GM12878 (cell line): Measurements from ENCODE around the gene MDGA2. TPM values are rescaled to one million over a fixed set of nuclear protein-coding genes. Genes with fewer than 3 reads are reported as not detected.

Source experiments
- ATAC-seq: fragments of 200-7000 bp; cut with Tn5 transposase; 3 replicates; pipeline ENCODE4 v1.9.1; 2020; ENCODE audit warnings: mild to moderate bottlenecking, moderate library complexity
- BruUV-seq: library from RNA; stranded (reverse); fragments of 400-500 nt; replicated peaks from 2 replicates; lab custom pipeline; 2021; lab: Mats Ljungman, UMichigan
- CTCF ChIA-PET: fragments of 300-600 bp; sonication (Branson Sonifier 250); formaldehyde crosslinking; extraction: SDS; loops from one replicate; lab custom pipeline; 2021; ENCODE audit warnings: inconsistent platforms; lab: Yijun Ruan, JAX
- POLR2A ChIA-PET: fragments of 350-600 bp; formaldehyde crosslinking; extraction: SDS; loops from one replicate; lab custom pipeline; 2021; ENCODE audit warnings: inconsistent platforms; lab: Charles Lee
- RAD21 ChIA-PET: fragments of 300-600 bp; sonication (Branson Sonifier 250); formaldehyde crosslinking; loops from one replicate; lab custom pipeline; 2023; ENCODE audit warnings: antibody characterized with exemption; ENCODE audit not compliant: unreplicated experiment; lab: Charles Lee
- SMC1A ChIA-PET: fragments of 300-600 bp; sonication (Branson Sonifier 250); formaldehyde crosslinking; loops from one replicate; lab custom pipeline; 2023; ENCODE audit not compliant: unreplicated experiment, uncharacterized antibody; lab: Charles Lee
- DNase-seq: peaks from one replicate; pipeline ENCODE4 v3.0.0-alpha.2; 2011; ENCODE audit warnings: low read depth, low spot score
- FAIRE-seq: peaks from 3 replicates; lab custom pipeline; 2011; peaks lifted over from hg19 to GRCh38; lab: Jason Lieb, UNC
- H2AFZ ChIP-seq: 2 replicates; pipeline ENCODE4 v1.6.0; 2011; ENCODE audit warnings: low read depth, low read length, control low read depth; ENCODE audit not compliant: control insufficient read depth
- H3K27ac ChIP-seq: 2 replicates; pipeline ENCODE4 v1.5.1; 2011; ENCODE audit warnings: control low read depth; ENCODE audit not compliant: control insufficient read depth, insufficient read depth
- H3K27me3 ChIP-seq, 2 experiments: replicated peaks in 1 of 2; 2 replicates each; pipeline versions ENCODE4 v1.6.0 to v1.6.1; 2011; ENCODE audit warnings: low read length in 1 of 2; ENCODE audit not compliant: control insufficient read depth in 2 of 2, insufficient read depth in 2 of 2
- H3K36me3 ChIP-seq, 2 experiments: 2 replicates each; pipeline ENCODE4 v1.5.1; 2011; ENCODE audit warnings: low read length in 1 of 2; ENCODE audit not compliant: control insufficient read depth in 2 of 2, insufficient read depth in 2 of 2
- H3K4me1 ChIP-seq: 2 replicates; pipeline ENCODE4 v1.6.1; 2011; ENCODE audit warnings: mild to moderate bottlenecking, low read length, moderate library complexity, mixed read lengths; ENCODE audit not compliant: control insufficient read depth, insufficient read depth
- H3K4me2 ChIP-seq: 2 replicates; pipeline ENCODE4 v1.6.0; 2011; ENCODE audit warnings: control low read depth; ENCODE audit not compliant: control insufficient read depth, insufficient read depth
- H3K4me3 ChIP-seq: fragments of 200-600 bp; sonication (generic); 2 replicates; pipeline ENCODE4 v1.5.1; 2016
- H3K79me2 ChIP-seq: 2 replicates; pipeline ENCODE4 v1.6.0; 2011; ENCODE audit warnings: low read length; ENCODE audit not compliant: control insufficient read depth, insufficient read depth
- H3K9ac ChIP-seq: 2 replicates; pipeline ENCODE4 v1.8.0; 2011; ENCODE audit warnings: low read length, control low read depth, mixed read lengths; ENCODE audit not compliant: control insufficient read depth, insufficient read depth
- H3K9me3 ChIP-seq: replicated peaks from 3 replicates; pipeline ENCODE4 v1.5.1; 2011; ENCODE audit warnings: mild to moderate bottlenecking, low read length; ENCODE audit not compliant: control insufficient read depth, insufficient read depth
- H4K20me1 ChIP-seq: 2 replicates; pipeline ENCODE4 v1.6.0; 2011; ENCODE audit not compliant: control insufficient read depth, insufficient read depth
- MYB ChIP-seq: fragments of 150-350 bp; IDR thresholded peaks from 2 replicates; pipeline ENCODE4 v1.6.1; 2014; ENCODE audit warnings: mild to moderate bottlenecking, low read depth, low read length, borderline replicate concordance
- POLR2AphosphoS2 ChIP-seq: IDR thresholded peaks from 2 replicates; pipeline ENCODE4 v1.6.1; 2011; ENCODE audit warnings: low read depth, mild to moderate bottlenecking, low read length, improper control_type of control experiment, moderate library complexity
- RAD21 ChIP-seq: IDR thresholded peaks from 2 replicates; pipeline ENCODE4 v1.6.1; 2011; ENCODE audit warnings: mild to moderate bottlenecking, low read depth, low read length, moderate library complexity; ENCODE audit not compliant: insufficient read depth
- STAT1 ChIP-seq: fragments of 450-650 bp; conservative IDR thresholded peaks from 2 replicates; pipeline ENCODE4 v1.6.1; 2014; ENCODE audit warnings: antibody characterized with exemption, mild to moderate bottlenecking
- TAF1 ChIP-seq: IDR thresholded peaks from 2 replicates; pipeline ENCODE4 v1.6.1; 2011; ENCODE audit warnings: mild to moderate bottlenecking, low read depth, low read length, borderline replicate concordance
- in situ Hi-C: fragments of 300-500 bp; cut with MboI; formaldehyde crosslinking; loops from 9 replicates; pipeline ENCODE4 v1.14.3; 2018; ENCODE audit warnings: mixed read lengths
- intact Hi-C: fragments of 100-400 bp; cut with micrococcal nuclease; formaldehyde crosslinking; loops from one replicate; pipeline ENCODE4 v1.14.2; 2022; ENCODE audit not compliant: unreplicated experiment
- polyA plus RNA-seq, 11 experiments: library from polyadenylated mRNA; depleted of rRNA in 4 of 11; unstranded in 6 of 11; stranded (reverse) in 5 of 11; fragments of >200 nt; fragmentation: Nextera tagmentation in 4 of 11; fragmentation: Illumina TruSeq in 1 of 11; extraction: Ambion mirVana in 4 of 11; extraction: Trizol in 1 of 11; gene quantifications; 1 replicate in 1 of 11; 2 replicates in 10 of 11; pipeline versions ENCODE4 v1.2.1 to v1.2.3, GENCODE V29; 2011 to 2016; ENCODE audit warnings: inconsistent platforms in 2 of 11, missing spikeins in 2 of 11, low read depth in 1 of 11
- total RNA-seq, 4 experiments: library from RNA; depleted of rRNA in 3 of 4; stranded (reverse); fragments of >200 nt in 3 of 4; fragmentation: Illumina TruSeq in 1 of 4; extraction: Trizol in 1 of 4; gene quantifications; 2 replicates each; pipeline versions ENCODE4 v1.2.1 to v1.2.3, GENCODE V29; 2013 to 2021
- TF ChIP-seq, protein P1 (sequence below): fragments of 450-650 bp; IDR thresholded peaks from 2 replicates; pipeline ENCODE4 v1.6.1; 2018; ENCODE audit warnings: borderline replicate concordance, mild to moderate bottlenecking; ENCODE audit not compliant: partially characterized antibody

Gene MDGA2
- total and polyA plus RNA-seq, 10 of the 15 experiments (the other 5 are each of a cell fraction or from before 2014, with no cell fraction given), result not detected

DNA sequence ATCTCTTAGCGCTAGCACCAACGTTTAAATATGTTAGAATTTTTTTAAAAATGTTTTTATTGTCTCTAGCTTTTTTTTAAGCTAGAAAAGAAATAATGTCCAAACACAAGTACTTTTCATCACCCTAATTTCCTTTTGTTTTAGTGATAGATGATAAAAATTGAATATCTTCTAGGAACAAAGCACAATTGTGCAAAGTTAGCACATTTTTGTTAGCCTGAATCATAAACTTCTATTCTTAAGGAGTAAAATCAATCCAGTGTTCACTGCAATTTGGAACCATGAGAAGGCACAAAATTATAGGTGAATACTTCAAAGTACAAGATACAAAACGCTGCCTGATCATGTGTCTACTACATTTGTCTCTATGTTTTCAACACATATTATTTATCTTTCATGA lies 615.4 kb downstream of the MDGA2 start (continued):
- TF ChIP-seq, protein P1, sequence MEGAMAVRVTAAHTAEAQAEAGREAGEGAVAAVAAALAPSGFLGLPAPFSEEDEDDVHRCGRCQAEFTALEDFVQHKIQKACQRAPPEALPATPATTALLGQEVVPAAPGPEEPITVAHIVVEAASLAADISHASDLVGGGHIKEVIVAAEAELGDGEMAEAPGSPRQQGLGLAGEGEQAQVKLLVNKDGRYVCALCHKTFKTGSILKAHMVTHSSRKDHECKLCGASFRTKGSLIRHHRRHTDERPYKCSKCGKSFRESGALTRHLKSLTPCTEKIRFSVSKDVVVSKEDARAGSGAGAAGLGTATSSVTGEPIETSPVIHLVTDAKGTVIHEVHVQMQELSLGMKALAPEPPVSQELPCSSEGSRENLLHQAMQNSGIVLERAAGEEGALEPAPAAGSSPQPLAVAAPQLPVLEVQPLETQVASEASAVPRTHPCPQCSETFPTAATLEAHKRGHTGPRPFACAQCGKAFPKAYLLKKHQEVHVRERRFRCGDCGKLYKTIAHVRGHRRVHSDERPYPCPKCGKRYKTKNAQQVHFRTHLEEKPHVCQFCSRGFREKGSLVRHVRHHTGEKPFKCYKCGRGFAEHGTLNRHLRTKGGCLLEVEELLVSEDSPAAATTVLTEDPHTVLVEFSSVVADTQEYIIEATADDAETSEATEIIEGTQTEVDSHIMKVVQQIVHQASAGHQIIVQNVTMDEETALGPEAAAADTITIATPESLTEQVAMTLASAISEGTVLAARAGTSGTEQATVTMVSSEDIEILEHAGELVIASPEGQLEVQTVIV, result no peak
- TF ChIP-seq POLR2AphosphoS2 (no peak), MYB (no peak)

DNA sequence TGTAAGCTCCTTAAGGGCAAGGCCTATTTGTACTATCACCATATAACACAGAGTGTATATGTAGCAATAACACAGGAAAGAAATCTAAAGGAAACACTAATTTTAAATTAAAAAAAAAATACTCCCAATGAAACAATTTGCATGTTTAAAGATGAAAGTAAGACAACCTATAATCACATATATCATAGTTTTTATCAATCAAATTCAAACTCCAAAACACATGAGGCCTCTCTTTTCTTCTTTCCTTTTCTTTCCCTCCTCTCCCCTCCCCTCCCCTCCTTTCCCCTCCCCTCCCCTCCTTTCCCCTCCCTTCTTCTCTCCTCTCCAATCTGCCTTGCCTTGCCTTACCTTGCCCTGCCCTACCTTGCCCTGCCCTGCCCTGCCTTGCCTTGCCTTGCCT lies 618.0 kb downstream of the MDGA2 start:
- ATAC-seq (no peak), FAIRE-seq (no peak), DNase-seq (no peak)
- no peak overlapping the region for H3K4me2 ChIP-seq
- no peaks in the 10 kb centered on the region for H3K4me1 ChIP-seq
- no peak overlapping the region for H3K9ac ChIP-seq
- H4K20me1 ChIP-seq, result no peaks in the 10 kb centered on the region
- in situ Hi-C loops, result no loop called here
- H3K27me3 ChIP-seq, result no peaks in the 10 kb centered on the region
- no peak overlapping the region for H2AFZ ChIP-seq
- BruUV-seq, result no TSS peak
- ChIA-PET RAD21 (no interaction called here), CTCF (no interaction called here), POLR2A (no interaction called here), SMC1A (no interaction called here)
- no peaks in the 10 kb centered on the region for H3K36me3 ChIP-seq
- no peak overlapping the region for H3K4me3 ChIP-seq
- TF ChIP-seq STAT1 (no peak), RAD21 (no peak), TAF1 (no peak)
- no peaks in the 10 kb centered on the region for H3K9me3 ChIP-seq
- no peak overlapping the region for H3K27ac ChIP-seq
- intact Hi-C loops, result no loop called here
- no peaks in the 10 kb centered on the region for H3K79me2 ChIP-seq
